ENCODE data around the gene DGCR6L. TPM values are rescaled to one million over a fixed set of nuclear protein-coding genes. Genes with fewer than 3 reads are reported as not detected.
"Not testable (repeated sequence)": the region's sequence is repeated elsewhere in the genome, so short reads cannot be mapped to it uniquely, and the experiment has no call there.

DGCR6L gene
- total and polyA plus RNA-seq, 10 of the 15 experiments (the other 5 are each of a cell fraction or from before 2014, with no cell fraction given) = 1.6 to 62.8 (median 22.6) TPM

- H3K9me3 ChIP-seq (replicated peaks; ENCODE audit: control insufficient read depth, insufficient read depth, low read length); H3K27me3 ChIP-seq (replicated peaks in 1 of 2; ENCODE audit: control insufficient read depth in 2 of 2, insufficient read depth in 2 of 2, low read length in 1 of 2); ATAC-seq; H3K27ac ChIP-seq (ENCODE audit: control insufficient read depth, insufficient read depth); H3K36me3 ChIP-seq (ENCODE audit: control insufficient read depth in 2 of 2, insufficient read depth in 2 of 2, low read length in 1 of 2); H3K79me2 ChIP-seq (ENCODE audit: control insufficient read depth, insufficient read depth, low read length); BruUV-seq (replicated peaks); SMC1A ChIA-PET (ENCODE audit: uncharacterized antibody, unreplicated experiment); H4K20me1 ChIP-seq (ENCODE audit: control insufficient read depth, insufficient read depth); intact Hi-C loops (cut with micrococcal nuclease; ENCODE audit: unreplicated experiment); RAD21 ChIA-PET (ENCODE audit: unreplicated experiment); FAIRE-seq; DNase-seq (ENCODE audit: low read depth, low spot score); H2AFZ ChIP-seq (ENCODE audit: control insufficient read depth, low read depth, low read length); CTCF ChIA-PET; H3K4me2 ChIP-seq (ENCODE audit: control insufficient read depth, insufficient read depth); H3K4me1 ChIP-seq (ENCODE audit: control insufficient read depth, insufficient read depth, low read length); H3K4me3 ChIP-seq; POLR2A ChIA-PET; H3K9ac ChIP-seq (ENCODE audit: control insufficient read depth, insufficient read depth, low read length); in situ Hi-C loops (cut with MboI): not testable (repeated sequence)
- 76% methylated on average over 8 of the region's 11 CpGs for WGBS (ENCODE audit: insufficient coverage, insufficient replicate concordance, low lambda C conversion rate, missing lambda C conversion rate)
These were observed 6.4 kb downstream of the DGCR6L start for GRCh38 chr22:20313306-20314077.

DNA sequence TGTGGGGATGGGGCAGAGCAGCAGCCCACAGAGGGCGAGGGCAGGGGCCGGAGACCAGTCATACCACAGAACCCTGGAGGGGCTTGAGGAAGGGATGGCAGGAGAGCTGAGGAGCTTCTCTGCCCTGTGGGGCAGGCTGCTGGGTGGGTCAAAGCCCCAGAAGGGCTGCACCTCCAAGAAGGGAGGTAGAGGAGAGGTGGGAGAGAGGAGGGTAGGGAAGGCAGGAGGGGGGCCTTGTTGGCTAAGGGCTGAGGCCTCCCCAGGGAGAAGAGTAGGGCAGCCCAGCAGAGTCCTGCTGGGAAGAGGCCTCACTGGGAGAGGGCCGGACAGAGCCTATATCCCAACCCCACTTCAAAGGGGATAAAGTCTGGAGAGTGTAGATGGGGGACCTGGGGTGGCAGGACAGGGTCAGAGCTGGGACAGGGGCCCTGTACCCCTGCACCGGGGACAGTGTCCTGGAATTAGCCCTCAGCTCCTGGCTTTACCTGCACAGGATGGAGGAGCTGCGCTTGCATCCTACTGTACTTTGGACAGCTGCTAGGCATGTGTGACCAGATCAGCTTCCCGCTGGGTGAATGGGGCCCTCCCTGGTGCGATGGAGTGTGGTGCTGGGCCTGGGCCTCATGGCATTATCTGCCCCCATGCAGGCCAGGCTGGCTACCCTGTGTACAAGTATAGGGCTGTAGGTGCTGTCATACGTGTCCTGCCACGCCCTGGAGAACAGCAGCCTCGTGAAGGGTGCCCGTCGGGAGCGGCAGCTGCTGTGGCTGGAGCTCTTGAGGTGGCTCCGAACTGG is 7.3 kb downstream of the DGCR6L start:
- ChIA-PET SMC1A (ENCODE audit: uncharacterized antibody, unreplicated experiment) (no interaction called here), RAD21 (ENCODE audit: unreplicated experiment) (no interaction called here), POLR2A (no interaction called here), CTCF (no interaction called here)
- no peak overlapping the region for H3K9ac ChIP-seq (ENCODE audit: control insufficient read depth, insufficient read depth, low read length)
- WGBS (ENCODE audit: insufficient coverage, insufficient replicate concordance, low lambda C conversion rate, missing lambda C conversion rate) = 64% methylated on average over 12 of the region's 14 CpGs
- no peak overlapping the region for H3K4me2 ChIP-seq (ENCODE audit: control insufficient read depth, insufficient read depth)
- H3K27ac ChIP-seq (ENCODE audit: control insufficient read depth, insufficient read depth) = no peak overlapping the region
- no peak for FAIRE-seq
- no peaks in the 10 kb centered on the region for H3K27me3 ChIP-seq (replicated peaks in 1 of 2; ENCODE audit: control insufficient read depth in 2 of 2, insufficient read depth in 2 of 2, low read length in 1 of 2)
- no TSS peak for BruUV-seq (replicated peaks)
- no peaks in the 10 kb centered on the region for H3K79me2 ChIP-seq (ENCODE audit: control insufficient read depth, insufficient read depth, low read length)
- H4K20me1 ChIP-seq (ENCODE audit: control insufficient read depth, insufficient read depth) = no peaks in the 10 kb centered on the region
- no peaks in the 10 kb centered on the region; a peak in 1 of 4 replicates for H3K36me3 ChIP-seq (ENCODE audit: control insufficient read depth in 2 of 2, insufficient read depth in 2 of 2, low read length in 1 of 2)
- no peak overlapping the region for H2AFZ ChIP-seq (ENCODE audit: control insufficient read depth, low read depth, low read length)
- no peak for DNase-seq (ENCODE audit: low read depth, low spot score)
- no peak overlapping the region for H3K4me3 ChIP-seq
- H3K9me3 ChIP-seq (replicated peaks; ENCODE audit: control insufficient read depth, insufficient read depth, low read length) = no peaks in the 10 kb centered on the region
- in situ Hi-C loops (cut with MboI) (no loop called here), intact Hi-C loops (cut with micrococcal nuclease; ENCODE audit: unreplicated experiment) (no loop called here)
- H3K4me1 ChIP-seq (ENCODE audit: control insufficient read depth, insufficient read depth, low read length) = no peaks in the 10 kb centered on the region
- ATAC-seq = no peak
- no peak for TF ChIP-seq PML (IDR thresholded peaks at IDR 0.05; ENCODE audit: low read length)
- TF ChIP-seq BHLHE40 (IDR thresholded peaks at IDR 0.05; ENCODE audit: borderline replicate concordance in 1 of 2, low read depth in 2 of 2, low read length in 1 of 2) = no peak
- TF ChIP-seq, protein P1, sequence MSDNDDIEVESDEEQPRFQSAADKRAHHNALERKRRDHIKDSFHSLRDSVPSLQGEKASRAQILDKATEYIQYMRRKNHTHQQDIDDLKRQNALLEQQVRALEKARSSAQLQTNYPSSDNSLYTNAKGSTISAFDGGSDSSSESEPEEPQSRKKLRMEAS (IDR thresholded peaks at IDR 0.05; ENCODE audit: low read depth, low read length) = no peak
- TF ChIP-seq EZH2 (IDR thresholded peaks at IDR 0.05; ENCODE audit: borderline replicate concordance, control insufficient read depth, low read depth, low read length) = no peak
- TF ChIP-seq RELA (IDR thresholded peaks at IDR 0.05; ENCODE audit: borderline replicate concordance, partially characterized antibody) = no peak
- no peak for TF ChIP-seq FOS (IDR thresholded peaks at IDR 0.05; ENCODE audit: borderline replicate concordance, extremely low read depth, insufficient read length)
- TF ChIP-seq ZNF592 (IDR thresholded peaks at IDR 0.05) = no peak
- TF ChIP-seq, protein P2, sequence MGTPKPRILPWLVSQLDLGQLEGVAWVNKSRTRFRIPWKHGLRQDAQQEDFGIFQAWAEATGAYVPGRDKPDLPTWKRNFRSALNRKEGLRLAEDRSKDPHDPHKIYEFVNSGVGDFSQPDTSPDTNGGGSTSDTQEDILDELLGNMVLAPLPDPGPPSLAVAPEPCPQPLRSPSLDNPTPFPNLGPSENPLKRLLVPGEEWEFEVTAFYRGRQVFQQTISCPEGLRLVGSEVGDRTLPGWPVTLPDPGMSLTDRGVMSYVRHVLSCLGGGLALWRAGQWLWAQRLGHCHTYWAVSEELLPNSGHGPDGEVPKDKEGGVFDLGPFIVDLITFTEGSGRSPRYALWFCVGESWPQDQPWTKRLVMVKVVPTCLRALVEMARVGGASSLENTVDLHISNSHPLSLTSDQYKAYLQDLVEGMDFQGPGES (IDR thresholded peaks at IDR 0.05) = no peak
- TF ChIP-seq YY1 (IDR thresholded peaks at IDR 0.05; ENCODE audit: low read depth, low read length) = no peak

Data from GM12878 (cell line).